Loucy (cell line): ENCODE results near the gene SPRED2.

Experiments
- EZH2phosphoT487 ChIP-seq: fragments of 200-600 bp; IDR thresholded peaks from 2 replicates; pipeline ENCODE4 v1.6.1; 2018; ENCODE audit warnings: antibody characterized with exemption, mild to moderate bottlenecking, moderate library complexity, borderline replicate concordance
- TF ChIP-seq, protein P1 (sequence below): fragments of 200-600 bp; sonication (generic); conservative IDR thresholded peaks from 2 replicates; pipeline ENCODE4 v1.5.1; 2014; ENCODE audit warnings: mild to moderate bottlenecking, antibody characterized with exemption, low read length

- TF ChIP-seq, protein P1, sequence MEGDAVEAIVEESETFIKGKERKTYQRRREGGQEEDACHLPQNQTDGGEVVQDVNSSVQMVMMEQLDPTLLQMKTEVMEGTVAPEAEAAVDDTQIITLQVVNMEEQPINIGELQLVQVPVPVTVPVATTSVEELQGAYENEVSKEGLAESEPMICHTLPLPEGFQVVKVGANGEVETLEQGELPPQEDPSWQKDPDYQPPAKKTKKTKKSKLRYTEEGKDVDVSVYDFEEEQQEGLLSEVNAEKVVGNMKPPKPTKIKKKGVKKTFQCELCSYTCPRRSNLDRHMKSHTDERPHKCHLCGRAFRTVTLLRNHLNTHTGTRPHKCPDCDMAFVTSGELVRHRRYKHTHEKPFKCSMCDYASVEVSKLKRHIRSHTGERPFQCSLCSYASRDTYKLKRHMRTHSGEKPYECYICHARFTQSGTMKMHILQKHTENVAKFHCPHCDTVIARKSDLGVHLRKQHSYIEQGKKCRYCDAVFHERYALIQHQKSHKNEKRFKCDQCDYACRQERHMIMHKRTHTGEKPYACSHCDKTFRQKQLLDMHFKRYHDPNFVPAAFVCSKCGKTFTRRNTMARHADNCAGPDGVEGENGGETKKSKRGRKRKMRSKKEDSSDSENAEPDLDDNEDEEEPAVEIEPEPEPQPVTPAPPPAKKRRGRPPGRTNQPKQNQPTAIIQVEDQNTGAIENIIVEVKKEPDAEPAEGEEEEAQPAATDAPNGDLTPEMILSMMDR: no peak
- no peak for TF ChIP-seq EZH2phosphoT487
Measured at GRCh38 chr2:65425276-65425675, 7.1 kb downstream of the SPRED2 start.
